ENCODE results near the gene MRPS25.
A peak's percentile ranks its signal among the peaks of the same experiment; 100 is the strongest.

The MRPS25 gene

DNA sequence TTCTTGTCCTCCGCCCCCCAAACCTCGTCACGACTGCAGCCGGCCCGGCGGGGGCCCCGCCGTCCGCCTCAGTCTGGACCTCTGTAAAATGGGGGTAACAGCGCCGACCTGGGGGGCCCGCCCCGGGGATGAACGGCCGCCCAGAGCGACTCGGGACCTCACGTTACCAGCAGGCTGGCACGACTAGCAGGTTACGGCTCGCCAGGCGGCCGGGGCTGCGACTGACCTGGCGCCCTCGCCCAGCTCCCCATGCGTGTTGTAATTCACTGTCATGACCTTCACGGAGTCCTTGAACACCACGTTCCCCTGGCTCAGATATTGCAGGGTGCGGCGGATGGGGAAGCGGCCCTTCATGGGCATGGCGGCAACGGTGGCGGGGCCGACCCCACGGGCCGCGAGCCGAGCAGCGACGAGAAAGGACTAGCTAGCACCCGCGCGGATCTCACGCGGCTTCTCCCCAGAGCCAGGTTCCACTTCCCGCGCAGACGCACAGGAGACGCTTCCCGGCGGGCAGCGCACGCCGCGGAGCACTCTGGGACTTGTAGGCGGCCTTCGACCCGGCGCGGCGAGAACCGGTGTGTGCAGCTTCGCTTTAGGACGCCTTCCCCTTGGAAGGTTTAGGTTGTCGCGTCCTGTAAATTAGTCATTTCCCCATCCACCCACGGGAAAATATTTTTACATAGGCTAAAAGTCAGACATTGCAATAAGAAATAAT is at the start of gene MRPS25:
TSS of gene MRPS25 (minus strand) at position 481 of the 715 bp plus-strand sequence. CDS start at position 360, 121 bp downstream.
- H2AFZ ChIP-seq (ENCODE audit: low read length) = peak within 1 kb of the TSS; percentile 92
- no peaks in the 10 kb centered on the region for H3K27me3 ChIP-seq (replicated peaks; ENCODE audit: insufficient read depth, low read length)
- no peaks in the 10 kb centered on the region for H3K36me3 ChIP-seq (replicated peaks; ENCODE audit: insufficient read depth, low read length)
- TF ChIP-seq EZH2phosphoT487 (IDR thresholded peaks at IDR 0.05; ENCODE audit: low read length) (no peak), CTCF (IDR thresholded peaks at IDR 0.05; ENCODE audit: low read length) (no peak), EZH2 (optimal IDR thresholded peaks at IDR 0.05; ENCODE audit: low read depth, low read length) (no peak)
- peak within 1 kb of the TSS; percentile 95 for H3K9ac ChIP-seq (ENCODE audit: low read length)
- 0 out of 2 replicates have a peak, but pooled peaks cover 3% of the 10 kb centered on the region for H4K20me1 ChIP-seq (ENCODE audit: insufficient read depth, low read length)
- peak; percentile 94 for DNase-seq
- H3K27ac ChIP-seq (ENCODE audit: low read length) = peak within 1 kb of the TSS; percentile 54
- no peaks in the 10 kb centered on the region for H3F3A ChIP-seq (ENCODE audit: insufficient read depth, low read length)
- H3K4me3 ChIP-seq (ENCODE audit: low read length) = peak within 1 kb of the TSS; percentile 92
- peaks cover 5% of the 10 kb centered on the region for H3K4me1 ChIP-seq (ENCODE audit: low read length)
- H3K79me2 ChIP-seq (ENCODE audit: low read length) = peaks cover 32% of the 10 kb centered on the region
- no peaks in the 10 kb centered on the region for H3K9me3 ChIP-seq (replicated peaks; ENCODE audit: insufficient read depth, low read length)
- H3K4me2 ChIP-seq (ENCODE audit: low read depth, low read length) = peak within 1 kb of the TSS; percentile 81
- no peaks in the 10 kb centered on the region for H3K9me2 ChIP-seq (replicated peaks; ENCODE audit: insufficient read depth, low read length)

GRCh38 chr3:15113884-15114283 is 48.8 kb upstream of the MRPS25 start:
- no peak overlapping the region for H3K27ac ChIP-seq (ENCODE audit: low read length)
- H3K4me2 ChIP-seq (ENCODE audit: low read depth, low read length) = no peak overlapping the region
- no peaks in the 10 kb centered on the region for H3K9me3 ChIP-seq (replicated peaks; ENCODE audit: insufficient read depth, low read length)
- no peaks in the 10 kb centered on the region for H3K9me2 ChIP-seq (replicated peaks; ENCODE audit: insufficient read depth, low read length)
- H3K36me3 ChIP-seq (replicated peaks; ENCODE audit: insufficient read depth, low read length) = no peaks in the 10 kb centered on the region
- no peak overlapping the region for H2AFZ ChIP-seq (ENCODE audit: low read length)
- no peaks in the 10 kb centered on the region for H4K20me1 ChIP-seq (ENCODE audit: insufficient read depth, low read length)
- DNase-seq = no peak
- no peaks in the 10 kb centered on the region for H3K4me1 ChIP-seq (ENCODE audit: low read length)
- H3K27me3 ChIP-seq (replicated peaks; ENCODE audit: insufficient read depth, low read length) = no peaks in the 10 kb centered on the region; the same call in 1 of the 2 replicates
- H3K79me2 ChIP-seq (ENCODE audit: low read length) = no peaks in the 10 kb centered on the region
- no peak for TF ChIP-seq EZH2phosphoT487 (IDR thresholded peaks at IDR 0.05; ENCODE audit: low read length)
- TF ChIP-seq EZH2 (optimal IDR thresholded peaks at IDR 0.05; ENCODE audit: low read depth, low read length) = no peak
- H3K4me3 ChIP-seq (ENCODE audit: low read length) = no peak overlapping the region
- H3F3A ChIP-seq (ENCODE audit: insufficient read depth, low read length) = no peaks in the 10 kb centered on the region
- no peak overlapping the region for H3K9ac ChIP-seq (ENCODE audit: low read length)

DNA sequence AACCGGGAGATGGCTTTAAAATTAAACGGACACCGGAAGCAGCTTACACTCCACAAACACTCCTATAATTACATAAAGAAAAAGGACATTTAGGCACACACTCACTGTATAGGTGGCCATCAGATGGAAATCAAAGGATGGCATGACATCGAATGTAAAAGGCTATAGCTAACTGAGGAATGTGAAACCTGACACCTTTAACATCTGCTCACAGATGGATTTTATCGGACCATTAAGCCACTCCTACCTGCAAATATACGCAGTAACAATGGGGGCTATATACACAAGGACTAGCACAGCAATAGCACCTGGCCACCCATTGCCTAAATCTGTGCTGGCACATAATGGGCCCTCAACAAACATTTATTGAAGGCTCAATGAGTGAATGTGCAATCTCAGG is 48.4 kb upstream of the MRPS25 start:
- Histone ChIP-seq H3K9me2 (replicated peaks; ENCODE audit: insufficient read depth, low read length) (no peaks in the 10 kb centered on the region), H3K4me3 (ENCODE audit: low read length) (no peak overlapping the region), H3K36me3 (replicated peaks; ENCODE audit: insufficient read depth, low read length) (no peaks in the 10 kb centered on the region), H3K9me3 (replicated peaks; ENCODE audit: insufficient read depth, low read length) (no peaks in the 10 kb centered on the region), H3F3A (ENCODE audit: insufficient read depth, low read length) (no peaks in the 10 kb centered on the region), H3K4me2 (ENCODE audit: low read depth, low read length) (no peak overlapping the region), H4K20me1 (ENCODE audit: insufficient read depth, low read length) (no peaks in the 10 kb centered on the region), H3K79me2 (ENCODE audit: low read length) (no peaks in the 10 kb centered on the region), H3K9ac (ENCODE audit: low read length) (no peak overlapping the region), H2AFZ (ENCODE audit: low read length) (no peak overlapping the region), H3K27me3 (replicated peaks; ENCODE audit: insufficient read depth, low read length) (no peaks in the 10 kb centered on the region; the same call in 1 of the 2 replicates), H3K27ac (ENCODE audit: low read length) (no peak overlapping the region), H3K4me1 (ENCODE audit: low read length) (no peaks in the 10 kb centered on the region)
- no peak for TF ChIP-seq EZH2 (optimal IDR thresholded peaks at IDR 0.05; ENCODE audit: low read depth, low read length)
- no peak for TF ChIP-seq EZH2phosphoT487 (IDR thresholded peaks at IDR 0.05; ENCODE audit: low read length)
- no peak for TF ChIP-seq CTCF (IDR thresholded peaks at IDR 0.05; ENCODE audit: low read length)
- no peak for DNase-seq

GRCh38 chr3:15112011-15112410 is 46.9 kb upstream of the MRPS25 start:
- H3K9me3 ChIP-seq (replicated peaks; ENCODE audit: insufficient read depth, low read length) = no peaks in the 10 kb centered on the region
- H3K27ac ChIP-seq (ENCODE audit: low read length) = no peak overlapping the region
- no peak for TF ChIP-seq EZH2phosphoT487 (IDR thresholded peaks at IDR 0.05; ENCODE audit: low read length)
- TF ChIP-seq CTCF (IDR thresholded peaks at IDR 0.05; ENCODE audit: low read length) = no peak
- no peak for TF ChIP-seq EZH2 (optimal IDR thresholded peaks at IDR 0.05; ENCODE audit: low read depth, low read length)
- H3K27me3 ChIP-seq (replicated peaks; ENCODE audit: insufficient read depth, low read length) = no peaks in the 10 kb centered on the region; the same call in 1 of the 2 replicates
- H4K20me1 ChIP-seq (ENCODE audit: insufficient read depth, low read length) = no peaks in the 10 kb centered on the region
- H3K4me2 ChIP-seq (ENCODE audit: low read depth, low read length) = no peak overlapping the region
- no peak overlapping the region for H3K4me3 ChIP-seq (ENCODE audit: low read length)
- H2AFZ ChIP-seq (ENCODE audit: low read length) = no peak overlapping the region
- H3F3A ChIP-seq (ENCODE audit: insufficient read depth, low read length) = no peaks in the 10 kb centered on the region
- no peak for DNase-seq
- H3K9me2 ChIP-seq (replicated peaks; ENCODE audit: insufficient read depth, low read length) = no peaks in the 10 kb centered on the region
- no peaks in the 10 kb centered on the region for H3K79me2 ChIP-seq (ENCODE audit: low read length)
- no peaks in the 10 kb centered on the region for H3K36me3 ChIP-seq (replicated peaks; ENCODE audit: insufficient read depth, low read length)
- no peaks in the 10 kb centered on the region for H3K4me1 ChIP-seq (ENCODE audit: low read length)
- no peak overlapping the region for H3K9ac ChIP-seq (ENCODE audit: low read length)

Measured in MM.1S (cell line).